Right atrium auricular region (tissue), 2 donors: ENCODE measurements around the gene ITPR2. TPM values are rescaled to one million over a fixed set of nuclear protein-coding genes. Genes with fewer than 3 reads are reported as not detected.

Experiments used
- DNase-seq: peaks from one replicate; pipeline ENCODE4 v3.0.0-alpha.2; 2019; ENCODE audit warnings: low spot score
- H3K27ac ChIP-seq, 2 donors: fragments of 200-600 bp; sonication (generic); 1 replicate in 1 of 2; 2 replicates in 1 of 2; pipeline ENCODE4 v1.5.1; 2016 to 2019
- H3K27me3 ChIP-seq, 2 donors: fragments of 200-600 bp; sonication (generic); one replicate each; pipeline versions ENCODE4 v1.5.1 to v1.6.0; 2017 to 2019
- H3K36me3 ChIP-seq: fragments of 200-600 bp; sonication (generic); one replicate; pipeline ENCODE4 v1.5.1; 2016
- H3K4me1 ChIP-seq, 2 donors: fragments of 200-600 bp; sonication (generic); one replicate each; pipeline versions ENCODE4 v1.5.1 to v1.6.0; 2017 to 2019
- H3K4me3 ChIP-seq, 2 donors: fragments of 200-600 bp; sonication (generic); 1 replicate in 1 of 2; 2 replicates in 1 of 2; pipeline ENCODE4 v1.5.1; 2017 to 2019; ENCODE audit warnings: mild to moderate bottlenecking in 1 of 2, moderate library complexity in 1 of 2
- H3K9me3 ChIP-seq, 2 donors: fragments of 200-600 bp; sonication (generic); one replicate each; pipeline ENCODE4 v1.5.1; 2019
- CTCF ChIP-seq, 2 donors: fragments of 200-600 bp; sonication (generic); IDR thresholded peaks; one replicate each; pipeline ENCODE4 v1.5.1; 2019; ENCODE audit warnings: antibody characterized with exemption in 2 of 2
- total RNA-seq, 2 donors: library from RNA; depleted of rRNA; stranded (reverse); fragments of >200 nt; gene quantifications; one replicate each; pipeline ENCODE4 v1.1.0, GENCODE V29; 2016

Gene ITPR2
- total RNA-seq, 2 donors from 2014 or later = 13.0 to 20.7 TPM

- no peak for DNase-seq
Measured at GRCh38 chr12:26871985-26872384, 39.0 kb upstream of the ITPR2 start.

GRCh38 chr12:26870491-26871419 lies 37.8 kb upstream of the ITPR2 start:
- H3K4me1 ChIP-seq = peaks cover 0 to 17% of the 10 kb centered on the region in 2 donors
- peak overlapping the region in 1 of 2 donors; percentile 12 for H3K27ac ChIP-seq
- no peaks in the 10 kb centered on the region for H3K36me3 ChIP-seq
- no peak for DNase-seq
- TF ChIP-seq CTCF (IDR thresholded peaks at IDR 0.05) = no peak
- H3K4me3 ChIP-seq = no peak overlapping the region
- H3K9me3 ChIP-seq = no peaks in the 10 kb centered on the region
- no peaks in the 10 kb centered on the region for H3K27me3 ChIP-seq

More at GRCh38 chr12:26871985-26872384, 39.0 kb upstream of the ITPR2 start:
- Histone ChIP-seq H3K9me3 (no peaks in the 10 kb centered on the region), H3K4me1 (peaks cover 0 to 17% of the 10 kb centered on the region in 2 donors), H3K27ac (no peak overlapping the region), H3K36me3 (no peaks in the 10 kb centered on the region), H3K4me3 (no peak overlapping the region), H3K27me3 (no peaks in the 10 kb centered on the region)
- TF ChIP-seq CTCF (IDR thresholded peaks at IDR 0.05) = no peak

- TF ChIP-seq CTCF (IDR thresholded peaks at IDR 0.05) = no peak
- Histone ChIP-seq H3K36me3 (no peaks in the 10 kb centered on the region), H3K9me3 (no peaks in the 10 kb centered on the region), H3K4me3 (no peak overlapping the region), H3K27ac (no peak overlapping the region), H3K27me3 (no peaks in the 10 kb centered on the region), H3K4me1 (peaks cover 0 to 17% of the 10 kb centered on the region in 2 donors)
- DNase-seq = no peak
Measured at GRCh38 chr12:26869908-26870459, 37.0 kb upstream of the ITPR2 start.

- no peak for TF ChIP-seq CTCF (IDR thresholded peaks at IDR 0.05)
- no peaks in the 10 kb centered on the region for H3K27me3 ChIP-seq
- H3K36me3 ChIP-seq = no peaks in the 10 kb centered on the region
- H3K9me3 ChIP-seq = no peaks in the 10 kb centered on the region
- no peak overlapping the region for H3K27ac ChIP-seq
- DNase-seq = no peak
- H3K4me1 ChIP-seq = peaks cover 0 to 17% of the 10 kb centered on the region in 2 donors
- H3K4me3 ChIP-seq = no peak overlapping the region
Measured at GRCh38 chr12:26869104-26869494, 36.1 kb upstream of the ITPR2 start.

- TF ChIP-seq CTCF (IDR thresholded peaks at IDR 0.05) = no peak
- no peak for DNase-seq
- Histone ChIP-seq H3K4me1 (peaks cover 0 to 17% of the 10 kb centered on the region in 2 donors), H3K27ac (no peak overlapping the region), H3K27me3 (no peaks in the 10 kb centered on the region), H3K36me3 (no peaks in the 10 kb centered on the region), H3K4me3 (no peak overlapping the region), H3K9me3 (no peaks in the 10 kb centered on the region)
Measured at GRCh38 chr12:26868447-26869103, 35.6 kb upstream of the ITPR2 start.
